ENCODE data around the gene TSNAX. TPM values are rescaled to one million over a fixed set of nuclear protein-coding genes. Genes with fewer than 3 reads are reported as not detected.
A peak's percentile ranks its signal among the peaks of the same experiment; 100 is the strongest.

Gene TSNAX
- total and polyA plus RNA-seq, 9 of the 15 experiments (the other 6 are each of a cell fraction or from before 2014, with no cell fraction given), result 33.8 to 102 (median 61.2) TPM

DNA sequence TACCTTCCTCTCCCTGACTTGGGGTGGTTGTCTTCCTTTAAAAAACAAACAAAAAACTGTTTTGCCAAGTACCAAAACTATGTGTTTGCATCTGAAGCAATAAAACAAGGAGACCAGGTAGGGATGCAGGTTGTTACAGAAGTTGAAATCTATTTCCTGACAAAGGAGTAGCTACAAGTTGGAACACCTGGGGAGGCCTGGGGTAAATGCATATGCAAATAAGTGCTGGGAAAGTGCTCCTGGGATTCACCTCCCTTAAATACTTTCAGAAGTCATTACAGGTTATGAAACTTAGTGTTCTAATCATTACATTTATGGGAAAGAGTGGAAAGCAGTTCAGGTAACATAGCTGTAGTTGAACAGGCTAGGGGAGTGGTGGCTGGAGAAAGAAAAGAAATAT is 1.9 kb upstream of the TSNAX start:
- H3K9me1 ChIP-seq (ENCODE audit: control insufficient read depth, insufficient read depth, low read length), result no peaks in the 10 kb centered on the region
- H3K4me3 ChIP-seq, result no peak overlapping the region
- no peaks in the 10 kb centered on the region for H3K9me3 ChIP-seq (replicated peaks; ENCODE audit: control insufficient read depth, insufficient read depth, low read depth, low read length)
- H2AFZ ChIP-seq (ENCODE audit: low read depth, low read length), result peak overlapping the region; percentile 97
- H3K27ac ChIP-seq (ENCODE audit: extremely low read depth, low read depth, low read length), result no peak overlapping the region
- no TSS peak for BruUV-seq (replicated peaks)
- H3K9ac ChIP-seq (ENCODE audit: insufficient read depth in 1 of 2, low read depth in 2 of 2, low read length in 2 of 2), result no peak overlapping the region
- H3K36me3 ChIP-seq (ENCODE audit: control insufficient read depth, insufficient read depth, low read length), result peaks cover 17% of the 10 kb centered on the region
- H3K4me1 ChIP-seq (replicated peaks in 1 of 2; ENCODE audit: control insufficient read depth in 2 of 2, insufficient read depth in 2 of 2, low read length in 2 of 2), result peaks cover 20% of the 10 kb centered on the region in 2 experiments
- H3K79me2 ChIP-seq (ENCODE audit: control insufficient read depth, insufficient read depth, low read length), result peaks cover 34% of the 10 kb centered on the region
- in situ Hi-C loops (cut with MboI) (no loop called here), intact Hi-C loops (cut with micrococcal nuclease) (no loop called here)
- no peak for DNase-seq (ENCODE audit: extremely low read depth in 1 of 4, low spot score in 3 of 4)
- ATAC-seq, result no peak
- no peaks in the 10 kb centered on the region for H3K27me3 ChIP-seq (ENCODE audit: control insufficient read depth in 2 of 2, insufficient read depth in 2 of 2, low read length in 2 of 2)
- H3K4me2 ChIP-seq (ENCODE audit: insufficient read depth, low read length), result no peak overlapping the region
- H4K20me1 ChIP-seq (replicated peaks; ENCODE audit: control insufficient read depth, insufficient read depth, low read length), result no peaks in the 10 kb centered on the region
- POLR2A ChIA-PET, result interaction anchor here (0.7 to 0.9 kb wide), 2 partner anchors 11 to 144 kb away, joined by 3 to 4 read pairs; no protein-coding TSS in a partner anchor
- no peak for FAIRE-seq
- CTCF ChIA-PET (ENCODE audit: low intra/inter-chr PET ratio), result no interaction called here
- TF ChIP-seq U2AF2 (optimal IDR thresholded peaks at IDR 0.05; ENCODE audit: low read depth, low read length), result no peak
- TF ChIP-seq NELFE (IDR thresholded peaks at IDR 0.05; ENCODE audit: insufficient read depth, insufficient read length), result no peak
- TF ChIP-seq ZNF830 (CRISPR knock-in tag; IDR thresholded peaks at IDR 0.05), result no peak
- TF ChIP-seq, protein P1, sequence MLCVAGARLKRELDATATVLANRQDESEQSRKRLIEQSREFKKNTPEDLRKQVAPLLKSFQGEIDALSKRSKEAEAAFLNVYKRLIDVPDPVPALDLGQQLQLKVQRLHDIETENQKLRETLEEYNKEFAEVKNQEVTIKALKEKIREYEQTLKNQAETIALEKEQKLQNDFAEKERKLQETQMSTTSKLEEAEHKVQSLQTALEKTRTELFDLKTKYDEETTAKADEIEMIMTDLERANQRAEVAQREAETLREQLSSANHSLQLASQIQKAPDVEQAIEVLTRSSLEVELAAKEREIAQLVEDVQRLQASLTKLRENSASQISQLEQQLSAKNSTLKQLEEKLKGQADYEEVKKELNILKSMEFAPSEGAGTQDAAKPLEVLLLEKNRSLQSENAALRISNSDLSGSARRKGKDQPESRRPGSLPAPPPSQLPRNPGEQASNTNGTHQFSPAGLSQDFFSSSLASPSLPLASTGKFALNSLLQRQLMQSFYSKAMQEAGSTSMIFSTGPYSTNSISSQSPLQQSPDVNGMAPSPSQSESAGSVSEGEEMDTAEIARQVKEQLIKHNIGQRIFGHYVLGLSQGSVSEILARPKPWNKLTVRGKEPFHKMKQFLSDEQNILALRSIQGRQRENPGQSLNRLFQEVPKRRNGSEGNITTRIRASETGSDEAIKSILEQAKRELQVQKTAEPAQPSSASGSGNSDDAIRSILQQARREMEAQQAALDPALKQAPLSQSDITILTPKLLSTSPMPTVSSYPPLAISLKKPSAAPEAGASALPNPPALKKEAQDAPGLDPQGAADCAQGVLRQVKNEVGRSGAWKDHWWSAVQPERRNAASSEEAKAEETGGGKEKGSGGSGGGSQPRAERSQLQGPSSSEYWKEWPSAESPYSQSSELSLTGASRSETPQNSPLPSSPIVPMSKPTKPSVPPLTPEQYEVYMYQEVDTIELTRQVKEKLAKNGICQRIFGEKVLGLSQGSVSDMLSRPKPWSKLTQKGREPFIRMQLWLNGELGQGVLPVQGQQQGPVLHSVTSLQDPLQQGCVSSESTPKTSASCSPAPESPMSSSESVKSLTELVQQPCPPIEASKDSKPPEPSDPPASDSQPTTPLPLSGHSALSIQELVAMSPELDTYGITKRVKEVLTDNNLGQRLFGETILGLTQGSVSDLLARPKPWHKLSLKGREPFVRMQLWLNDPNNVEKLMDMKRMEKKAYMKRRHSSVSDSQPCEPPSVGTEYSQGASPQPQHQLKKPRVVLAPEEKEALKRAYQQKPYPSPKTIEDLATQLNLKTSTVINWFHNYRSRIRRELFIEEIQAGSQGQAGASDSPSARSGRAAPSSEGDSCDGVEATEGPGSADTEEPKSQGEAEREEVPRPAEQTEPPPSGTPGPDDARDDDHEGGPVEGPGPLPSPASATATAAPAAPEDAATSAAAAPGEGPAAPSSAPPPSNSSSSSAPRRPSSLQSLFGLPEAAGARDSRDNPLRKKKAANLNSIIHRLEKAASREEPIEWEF (CRISPR knock-in tag; IDR thresholded peaks at IDR 0.05), result no peak
- TF ChIP-seq ZSCAN29 (IDR thresholded peaks at IDR 0.05), result no peak
- no peak for TF ChIP-seq MYC (IDR thresholded peaks at IDR 0.05; ENCODE audit: low read depth, low read length)
- TF ChIP-seq MYC (CRISPR knock-in tag; IDR thresholded peaks at IDR 0.05; ENCODE audit: borderline replicate concordance, low read depth), result no peak
- no peak for TF ChIP-seq NFE2L1 (tag; IDR thresholded peaks at IDR 0.05; ENCODE audit: borderline replicate concordance, low read depth)
- no peak for TF ChIP-seq KLF1 (tag; IDR thresholded peaks at IDR 0.05)
- no peak for TF ChIP-seq CREB1 (IDR thresholded peaks at IDR 0.05)
- TF ChIP-seq CREB1 (CRISPR knock-in tag; IDR thresholded peaks at IDR 0.05), result no peak
- no peak for TF ChIP-seq HDAC2 (IDR thresholded peaks at IDR 0.05)
- TF ChIP-seq NCOA1 (IDR thresholded peaks at IDR 0.05; ENCODE audit: low read depth), result no peak
- no peak for TF ChIP-seq RNF2 (IDR thresholded peaks at IDR 0.05)
- no peak for TF ChIP-seq NRF1 (conservative IDR thresholded peaks at IDR 0.05 in 1 of 2, IDR thresholded peaks at IDR 0.05 in 1 of 2)
- TF ChIP-seq, protein P2, sequence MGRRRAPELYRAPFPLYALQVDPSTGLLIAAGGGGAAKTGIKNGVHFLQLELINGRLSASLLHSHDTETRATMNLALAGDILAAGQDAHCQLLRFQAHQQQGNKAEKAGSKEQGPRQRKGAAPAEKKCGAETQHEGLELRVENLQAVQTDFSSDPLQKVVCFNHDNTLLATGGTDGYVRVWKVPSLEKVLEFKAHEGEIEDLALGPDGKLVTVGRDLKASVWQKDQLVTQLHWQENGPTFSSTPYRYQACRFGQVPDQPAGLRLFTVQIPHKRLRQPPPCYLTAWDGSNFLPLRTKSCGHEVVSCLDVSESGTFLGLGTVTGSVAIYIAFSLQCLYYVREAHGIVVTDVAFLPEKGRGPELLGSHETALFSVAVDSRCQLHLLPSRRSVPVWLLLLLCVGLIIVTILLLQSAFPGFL (CRISPR knock-in tag; IDR thresholded peaks at IDR 0.05), result no peak
- TF ChIP-seq, protein P3, sequence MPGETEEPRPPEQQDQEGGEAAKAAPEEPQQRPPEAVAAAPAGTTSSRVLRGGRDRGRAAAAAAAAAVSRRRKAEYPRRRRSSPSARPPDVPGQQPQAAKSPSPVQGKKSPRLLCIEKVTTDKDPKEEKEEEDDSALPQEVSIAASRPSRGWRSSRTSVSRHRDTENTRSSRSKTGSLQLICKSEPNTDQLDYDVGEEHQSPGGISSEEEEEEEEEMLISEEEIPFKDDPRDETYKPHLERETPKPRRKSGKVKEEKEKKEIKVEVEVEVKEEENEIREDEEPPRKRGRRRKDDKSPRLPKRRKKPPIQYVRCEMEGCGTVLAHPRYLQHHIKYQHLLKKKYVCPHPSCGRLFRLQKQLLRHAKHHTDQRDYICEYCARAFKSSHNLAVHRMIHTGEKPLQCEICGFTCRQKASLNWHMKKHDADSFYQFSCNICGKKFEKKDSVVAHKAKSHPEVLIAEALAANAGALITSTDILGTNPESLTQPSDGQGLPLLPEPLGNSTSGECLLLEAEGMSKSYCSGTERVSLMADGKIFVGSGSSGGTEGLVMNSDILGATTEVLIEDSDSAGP (CRISPR knock-in tag; IDR thresholded peaks at IDR 0.05), result no peak
- no peak for TF ChIP-seq ELF4 (CRISPR knock-in tag; IDR thresholded peaks at IDR 0.05)
- no peak for TF ChIP-seq NFRKB (IDR thresholded peaks at IDR 0.05; ENCODE audit: low read depth)
